Fibroblast of upper back skin (primary cell): ENCODE results near the gene MED8.

ENCODE experiments used
- DNase-seq: peaks from one replicate; pipeline ENCODE4 v3.0.0-alpha.2; 2013

Gene MED8

DNA sequence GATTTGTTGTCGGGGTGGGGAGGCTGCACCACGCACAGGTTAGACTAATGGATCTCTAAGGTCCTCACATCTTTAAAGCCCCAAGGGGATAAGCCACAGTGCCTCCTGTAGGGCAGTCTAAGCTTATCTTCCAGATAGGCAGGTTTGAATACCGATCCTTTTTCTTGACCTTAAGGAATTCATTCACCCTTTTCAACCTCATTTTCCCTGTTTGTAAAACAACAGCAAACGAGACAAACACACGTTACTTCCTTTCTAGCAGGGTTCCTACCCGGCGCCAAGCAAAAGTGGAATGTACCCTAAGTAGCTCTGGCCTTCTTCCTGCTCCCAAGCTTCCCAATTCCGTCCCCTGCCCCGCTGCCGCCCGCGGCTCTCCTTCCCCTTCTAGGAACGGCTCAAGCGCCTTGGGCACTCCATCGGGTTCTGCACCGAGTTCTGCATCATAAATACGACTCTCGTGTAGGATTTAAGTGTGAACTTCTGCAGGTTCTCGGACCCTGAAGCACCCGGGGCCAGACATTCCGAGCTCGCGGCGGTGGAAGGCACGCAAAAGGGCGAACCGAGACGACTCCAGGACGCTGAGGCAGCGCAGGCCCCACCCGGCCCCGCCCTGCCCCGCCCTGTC lies 31.4 kb downstream of the MED8 start:
- DNase-seq, result peak; percentile 37

DNA sequence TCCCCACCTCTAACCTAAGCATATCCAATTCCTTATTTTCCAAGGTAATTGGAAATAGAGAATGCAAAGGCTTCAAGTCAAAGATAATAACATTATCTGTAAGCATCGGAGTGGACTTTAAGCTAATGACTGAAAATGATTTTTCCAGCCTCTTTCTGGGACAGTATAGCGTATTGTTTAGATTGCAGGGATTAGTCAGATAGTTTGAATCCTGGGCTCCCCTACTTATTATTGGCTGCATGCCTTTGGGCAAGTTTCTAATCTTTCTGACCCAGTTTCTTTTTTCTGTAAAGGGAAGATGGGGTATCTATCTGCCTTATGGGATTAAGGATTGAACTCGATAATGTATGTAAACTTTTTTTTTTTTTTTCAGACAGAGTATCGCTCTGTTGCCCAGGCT lies 32.3 kb downstream of the MED8 start:
- DNase-seq, result no peak

DNA sequence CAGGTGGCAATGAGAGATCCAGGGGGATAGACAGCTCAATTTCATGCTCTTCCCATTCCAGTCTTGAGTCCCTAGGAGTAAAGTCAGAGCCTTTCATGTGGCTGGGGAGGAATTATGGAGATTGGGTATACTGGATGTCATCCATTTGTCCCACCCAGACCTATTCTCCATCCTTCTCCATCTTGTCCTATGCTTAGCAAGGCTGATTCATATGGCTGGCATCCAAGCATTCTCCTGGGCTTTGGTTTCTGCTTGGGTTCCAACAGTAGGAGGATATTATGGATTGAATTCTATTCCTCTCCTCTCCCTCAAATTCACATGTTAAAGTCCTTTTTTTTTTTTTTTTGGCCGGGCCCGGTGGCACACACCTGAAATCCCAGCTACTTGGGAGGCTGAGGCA lies 34.7 kb downstream of the MED8 start:
- no peak for DNase-seq

DNA sequence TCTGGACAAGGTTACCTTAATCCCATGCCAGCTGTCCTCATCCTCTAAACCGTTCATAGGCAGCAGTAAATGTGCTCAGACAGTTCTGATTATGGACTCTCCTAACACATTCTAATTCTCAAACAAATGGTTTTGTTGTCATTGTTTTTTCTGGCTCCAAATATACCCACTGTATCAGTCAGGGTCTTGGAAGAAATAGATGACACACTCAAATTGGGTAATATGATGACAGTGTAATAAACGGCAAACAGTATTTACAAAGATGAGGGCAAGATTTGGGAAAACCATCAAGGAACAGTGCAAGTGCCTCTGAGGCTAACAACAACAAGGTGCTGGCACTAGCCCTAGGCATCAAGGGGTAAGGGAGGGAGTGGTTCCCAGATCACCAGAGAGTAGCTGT lies 35.1 kb downstream of the MED8 start:
- no peak for DNase-seq

DNA sequence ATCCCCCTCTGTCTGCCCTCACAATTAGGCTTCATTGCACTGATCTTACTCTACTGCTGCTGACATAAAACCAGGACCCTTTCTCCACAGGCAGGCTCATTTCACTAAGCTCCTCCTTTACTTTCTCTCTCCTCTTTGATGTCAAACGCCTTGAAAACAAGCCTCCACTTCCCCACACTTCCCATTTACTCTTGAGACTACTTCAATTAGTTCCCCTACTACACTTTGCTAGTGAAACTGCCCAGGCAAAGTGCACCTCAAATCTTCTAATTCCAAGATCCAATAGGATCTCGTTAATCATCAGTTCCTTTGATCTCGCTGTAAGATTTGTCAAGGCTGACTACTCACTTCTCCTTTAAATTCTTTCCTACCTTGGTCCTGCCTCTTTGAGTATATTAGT lies 36.7 kb downstream of the MED8 start:
- DNase-seq, result no peak

DNA sequence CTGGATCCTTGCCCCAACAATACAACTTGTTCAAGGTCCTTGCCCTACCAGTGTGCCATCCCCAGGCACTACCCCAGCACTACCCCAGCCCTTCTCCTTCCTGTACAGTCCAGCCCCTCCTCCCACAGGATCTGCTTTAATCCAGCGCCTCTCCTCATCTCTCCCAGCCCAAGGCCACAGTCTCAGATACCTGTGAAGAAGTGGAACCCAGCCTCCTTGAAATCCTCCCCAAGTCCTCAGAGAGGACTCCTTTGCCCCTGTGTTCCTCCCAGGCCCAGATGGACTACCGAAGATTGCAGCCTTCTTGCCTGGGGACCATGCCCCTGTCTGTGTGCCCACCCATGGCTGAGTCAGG lies 37.3 kb downstream of the MED8 start:
- no peak for DNase-seq

DNA sequence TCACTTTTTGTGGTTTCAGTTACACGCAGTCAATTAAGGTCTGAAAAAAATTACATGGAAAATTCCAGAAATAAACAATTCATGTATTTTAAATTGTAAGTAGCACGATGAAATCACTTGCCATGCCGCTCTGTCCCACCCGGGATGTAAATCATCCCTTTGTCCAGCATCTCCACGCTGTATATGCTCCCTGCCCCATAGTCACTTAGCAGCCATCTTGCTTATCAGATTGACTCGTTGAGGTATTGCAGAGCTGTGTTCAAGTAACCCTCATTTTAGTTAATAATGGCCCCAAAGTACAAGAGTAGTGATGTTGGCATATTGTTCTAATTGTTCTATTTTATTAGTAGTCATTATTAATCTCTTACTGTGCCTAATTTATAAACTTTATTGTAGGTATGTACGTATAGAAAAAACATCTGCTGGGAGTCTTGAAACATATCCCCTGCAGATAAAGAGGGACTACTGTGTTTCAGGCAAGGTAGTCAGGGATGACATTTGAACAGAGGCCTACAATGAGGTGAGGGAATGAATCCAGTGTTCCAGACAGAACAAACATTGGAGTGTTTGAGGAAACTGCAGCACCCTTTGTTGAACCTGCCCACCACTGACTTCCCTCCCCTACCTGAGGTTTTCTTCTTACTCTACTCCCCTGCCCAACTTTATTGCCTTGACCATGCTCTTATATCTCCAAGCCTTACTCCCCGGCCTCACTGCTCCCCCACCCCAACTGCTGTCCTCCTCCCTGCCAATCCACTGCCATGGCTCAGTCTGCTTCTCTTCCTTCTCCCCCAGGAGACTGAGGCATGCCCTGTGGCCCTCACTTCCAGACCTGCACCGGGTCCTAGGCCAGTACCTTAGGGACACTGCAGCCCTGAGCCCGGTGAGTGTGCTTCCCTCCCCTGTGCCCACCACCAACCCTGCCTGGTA lies 37.9 kb downstream of the MED8 start:
- no peak for DNase-seq

DNA sequence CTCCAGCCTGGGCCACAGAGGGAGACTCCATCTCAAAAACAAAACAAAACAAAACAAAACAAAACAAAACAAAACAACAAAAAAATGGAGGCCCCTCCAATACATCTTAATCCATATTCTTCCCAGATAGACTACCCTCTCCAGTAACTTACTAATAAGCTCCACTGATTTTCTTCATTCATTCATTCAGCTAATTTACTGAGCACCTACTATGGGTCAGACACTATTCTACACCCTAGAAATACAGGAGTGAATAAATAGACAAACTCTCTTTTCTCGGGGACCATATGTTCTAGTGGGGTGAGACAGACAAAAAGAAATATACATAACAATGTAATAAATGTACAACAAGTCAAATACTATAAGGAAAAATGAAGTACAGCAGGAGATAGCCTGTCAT lies 38.6 kb downstream of the MED8 start:
- no peak for DNase-seq

DNA sequence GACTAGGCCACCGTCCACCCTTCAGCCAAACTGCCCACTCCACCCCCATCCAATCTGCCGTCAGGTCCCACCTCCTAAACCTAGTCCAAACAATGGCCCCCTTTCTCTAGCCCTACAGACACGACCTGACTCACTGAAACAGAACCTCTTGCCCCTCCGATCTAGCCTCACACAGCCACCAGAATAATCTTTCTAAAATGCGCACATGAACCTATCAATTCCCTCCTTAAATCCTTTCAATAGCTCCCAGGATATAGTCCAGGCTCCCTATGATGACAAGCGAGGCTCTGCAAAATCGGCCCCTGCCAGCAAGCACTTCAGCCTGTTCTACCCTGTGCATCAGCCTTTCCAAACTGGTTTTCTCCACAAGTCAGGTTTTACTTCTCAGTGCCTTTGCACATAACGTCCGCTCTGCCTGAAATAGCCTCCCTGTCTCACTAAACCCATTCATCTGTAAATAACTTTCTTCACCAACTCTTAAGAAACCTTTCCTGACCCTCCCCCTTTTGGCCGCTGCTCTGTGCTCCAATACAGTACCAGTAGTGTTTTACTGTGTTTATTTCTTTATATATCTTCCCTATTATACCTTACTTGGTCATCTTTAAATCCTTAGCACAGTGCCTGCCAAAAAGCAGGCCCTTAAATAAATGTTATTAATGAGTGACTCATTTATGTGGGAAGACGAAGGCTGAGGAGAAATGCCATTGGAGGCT lies 39.9 kb downstream of the MED8 start:
- peak; percentile 76 for DNase-seq

DNA sequence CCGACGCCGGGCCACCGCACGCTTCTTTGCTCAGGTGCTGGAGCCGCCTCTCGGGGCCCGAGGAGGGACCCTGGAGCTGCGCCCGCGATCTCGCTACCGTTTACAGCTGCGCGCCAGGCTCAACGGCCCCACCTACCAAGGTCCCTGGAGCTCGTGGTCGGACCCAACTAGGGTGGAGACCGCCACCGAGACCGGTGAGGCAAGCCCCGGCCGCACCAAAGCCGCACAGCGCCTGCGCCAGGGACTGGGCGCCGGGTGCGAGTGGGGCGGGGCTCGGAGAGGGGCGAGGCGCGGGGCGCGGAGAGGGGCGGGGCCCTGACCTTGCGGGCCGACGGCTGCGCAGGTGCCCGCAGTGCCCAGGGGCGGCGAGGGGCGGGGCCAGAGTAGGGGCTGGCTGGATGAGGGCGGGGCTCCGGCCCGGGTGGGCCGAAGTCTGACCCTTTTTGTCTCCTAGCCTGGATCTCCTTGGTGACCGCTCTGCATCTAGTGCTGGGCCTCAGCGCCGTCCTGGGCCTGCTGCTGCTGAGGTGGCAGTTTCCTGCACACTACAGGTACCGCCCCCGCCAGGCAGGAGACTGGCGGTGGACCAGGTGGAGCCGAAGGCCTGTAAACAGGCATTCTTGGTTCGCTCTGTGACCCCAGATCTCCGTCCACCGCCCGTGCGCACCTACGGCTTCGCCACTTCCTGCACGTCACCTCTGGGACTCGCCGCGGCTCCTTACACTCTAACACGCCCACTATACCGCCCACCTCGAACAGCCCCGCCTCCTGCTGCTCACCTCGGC lies 40.6 kb downstream of the MED8 start:
- DNase-seq, result peak; percentile 30

DNA sequence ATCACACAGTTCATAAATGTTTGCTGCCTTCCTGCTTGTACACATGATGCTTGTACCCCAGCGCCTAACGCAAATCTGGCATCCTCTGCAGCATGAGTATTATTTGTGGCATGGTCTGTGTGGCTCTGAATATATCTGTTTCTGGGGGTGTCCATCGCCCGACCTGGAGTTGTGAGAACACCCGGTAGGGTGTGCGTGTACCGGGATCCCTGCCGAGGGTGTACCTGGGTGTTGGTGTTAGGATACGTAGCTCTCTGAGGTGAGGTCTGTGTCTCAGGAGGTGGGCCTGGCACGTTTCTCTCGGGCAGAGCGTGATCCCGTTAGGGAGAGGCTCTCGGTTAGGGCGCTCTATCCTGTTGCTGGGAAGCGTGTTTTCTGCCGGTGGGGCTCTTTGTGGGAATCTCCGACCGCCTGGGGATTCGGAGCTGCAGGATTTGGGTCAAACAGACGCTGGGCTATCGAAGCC lies 41.2 kb downstream of the MED8 start:
- no peak for DNase-seq

DNA sequence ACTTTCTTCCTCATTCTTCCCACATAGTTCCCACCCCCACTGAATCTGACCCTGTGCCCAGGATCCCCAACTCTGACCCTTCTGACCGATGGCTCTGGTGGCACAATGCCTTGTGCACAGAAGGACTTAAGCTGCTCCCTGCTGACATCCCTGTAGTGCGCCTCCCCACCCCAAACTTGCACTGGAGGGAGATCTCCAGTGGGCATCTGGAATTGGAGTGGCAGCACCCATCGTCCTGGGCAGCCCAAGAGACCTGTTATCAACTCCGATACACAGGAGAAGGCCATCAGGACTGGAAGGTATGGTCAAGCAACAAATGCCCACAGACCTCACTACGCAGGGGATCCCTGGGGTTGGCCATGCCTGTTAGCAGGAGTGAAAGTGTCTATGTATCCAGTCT lies 43.0 kb downstream of the MED8 start:
- no peak for DNase-seq

DNA sequence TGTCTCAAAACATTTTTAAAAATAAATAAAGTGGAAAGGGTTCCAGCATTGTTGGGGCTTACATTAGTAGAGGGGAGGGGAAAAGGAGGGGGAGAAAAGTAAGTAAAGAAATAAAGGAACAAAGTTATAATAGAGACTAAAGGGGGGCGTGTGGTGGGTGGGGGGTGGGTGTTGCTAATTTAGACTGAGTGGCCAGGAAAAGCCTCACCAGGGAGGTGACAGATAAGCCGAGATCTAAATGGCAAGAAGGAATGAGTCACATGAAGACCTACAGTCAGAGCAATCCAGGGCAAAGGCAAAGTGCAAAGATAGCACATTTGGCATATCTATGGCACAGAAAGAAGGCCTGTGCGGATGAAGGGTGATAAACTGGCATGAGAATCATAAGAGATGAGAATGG lies 44.5 kb downstream of the MED8 start:
- DNase-seq, result no peak

DNA sequence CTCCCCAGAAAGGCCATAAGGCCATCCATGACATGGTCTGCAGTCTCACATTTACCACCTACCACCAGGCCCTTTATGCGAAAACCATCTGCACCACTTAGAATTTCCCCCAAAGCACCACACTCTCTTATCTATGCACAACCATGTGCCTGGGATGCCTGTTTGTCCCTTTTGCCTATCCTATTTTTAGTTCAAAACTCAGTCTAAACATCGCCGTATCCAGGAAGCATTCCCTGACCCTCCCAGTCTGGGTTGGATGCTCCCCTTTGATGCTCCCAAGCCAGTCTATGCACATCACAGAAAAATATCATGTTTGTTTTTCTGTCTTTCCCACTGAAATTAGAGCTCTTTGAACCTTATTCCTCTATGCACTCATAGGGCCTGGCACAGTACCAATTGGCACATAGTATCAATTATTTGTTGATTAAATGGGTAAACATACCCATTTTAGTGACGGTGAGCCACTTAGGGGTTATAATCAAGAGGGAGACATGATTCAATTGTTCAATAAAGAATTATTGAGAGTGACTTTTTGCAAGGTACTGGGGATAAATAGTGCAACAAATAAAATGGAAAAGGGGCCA lies 45.2 kb downstream of the MED8 start:
- DNase-seq, result no peak

DNA sequence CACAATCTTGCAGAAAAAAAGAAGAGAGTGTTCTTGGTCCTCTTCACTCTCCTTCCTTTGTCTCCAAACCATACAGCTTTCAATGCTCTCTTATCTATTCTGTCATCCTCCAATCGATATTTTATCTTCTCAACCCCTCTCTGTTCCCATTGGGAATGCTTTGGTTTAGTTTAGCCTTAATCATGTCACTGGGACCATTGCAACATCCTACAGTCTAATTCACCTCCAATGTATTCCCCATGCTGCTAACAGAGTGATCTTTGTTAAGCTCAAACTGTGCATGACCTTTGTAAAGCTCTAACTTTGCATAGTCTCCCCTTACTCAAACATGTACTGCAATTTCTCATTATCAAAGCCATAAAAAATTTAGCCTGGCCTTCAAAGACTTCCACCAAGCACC lies 49.0 kb downstream of the MED8 start:
- DNase-seq, result no peak

DNA sequence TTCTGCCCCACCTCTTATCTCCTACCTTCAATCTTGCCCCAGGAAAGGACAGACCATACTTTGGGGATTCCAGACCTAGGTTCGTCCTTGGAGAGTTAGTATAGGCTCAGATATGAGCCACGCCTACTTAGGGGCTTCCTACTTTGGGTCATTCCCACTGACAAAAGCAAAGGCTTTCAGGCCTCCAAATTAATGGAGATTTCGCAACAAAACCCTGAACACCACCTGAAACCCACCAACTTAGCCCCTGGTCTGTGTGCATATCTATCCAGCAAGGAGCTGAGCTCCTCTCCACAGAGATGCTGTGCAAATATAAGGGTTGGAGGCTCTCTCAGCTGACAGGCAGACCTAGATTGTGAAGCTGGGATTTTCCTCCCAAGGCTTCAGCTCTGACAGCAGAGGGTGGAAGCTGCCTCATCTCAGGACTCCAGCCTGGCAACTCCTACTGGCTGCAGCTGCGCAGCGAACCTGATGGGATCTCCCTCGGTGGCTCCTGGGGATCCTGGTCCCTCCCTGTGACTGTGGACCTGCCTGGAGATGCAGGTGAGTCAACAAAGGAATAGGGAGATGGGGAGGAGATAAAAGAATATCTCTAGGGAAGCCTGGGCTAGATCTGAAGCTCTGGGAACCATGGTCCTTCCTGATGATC lies 49.9 kb downstream of the MED8 start:
- no peak for DNase-seq

DNA sequence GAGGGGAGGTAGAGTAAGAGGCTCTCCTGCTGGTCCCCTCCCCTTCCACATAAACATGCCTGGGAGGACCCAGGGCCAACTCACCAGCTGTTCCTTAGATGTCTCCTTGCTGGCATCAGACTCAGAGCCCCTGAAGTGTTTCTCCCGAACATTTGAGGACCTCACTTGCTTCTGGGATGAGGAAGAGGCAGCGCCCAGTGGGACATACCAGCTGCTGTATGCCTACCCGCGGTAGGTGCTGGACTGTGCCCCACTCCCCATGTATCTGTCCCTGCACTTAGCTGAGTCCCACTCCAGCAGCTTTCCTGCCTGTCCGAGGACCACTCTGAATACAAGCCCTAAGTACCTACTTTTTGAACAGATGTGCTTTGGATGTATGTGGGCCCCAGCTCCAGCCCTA lies 51.6 kb downstream of the MED8 start:
- no peak for DNase-seq

DNA sequence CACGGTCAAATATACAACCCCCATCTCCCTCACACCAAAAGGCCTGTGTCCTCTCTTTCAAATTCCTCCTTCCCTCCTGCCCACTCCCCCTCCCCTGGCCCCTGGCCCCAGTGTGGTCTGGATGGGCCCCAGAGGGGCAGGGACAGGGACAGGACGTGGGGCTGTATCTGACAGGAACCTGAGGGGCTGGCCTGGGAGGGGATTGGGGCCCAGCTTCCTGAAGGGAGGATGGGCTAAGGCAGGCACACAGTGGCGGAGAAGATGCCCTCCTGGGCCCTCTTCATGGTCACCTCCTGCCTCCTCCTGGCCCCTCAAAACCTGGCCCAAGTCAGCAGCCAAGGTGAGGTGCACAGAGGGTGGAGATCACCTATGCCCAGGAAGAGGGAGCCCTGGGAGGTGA lies 52.0 kb downstream of the MED8 start, which contains the start of gene MPL:
MPL (plus strand) TSS at position 231 of the 400 bp plus-strand sequence; CDS start at position 262, 31 bp downstream.
- DNase-seq, result no peak

DNA sequence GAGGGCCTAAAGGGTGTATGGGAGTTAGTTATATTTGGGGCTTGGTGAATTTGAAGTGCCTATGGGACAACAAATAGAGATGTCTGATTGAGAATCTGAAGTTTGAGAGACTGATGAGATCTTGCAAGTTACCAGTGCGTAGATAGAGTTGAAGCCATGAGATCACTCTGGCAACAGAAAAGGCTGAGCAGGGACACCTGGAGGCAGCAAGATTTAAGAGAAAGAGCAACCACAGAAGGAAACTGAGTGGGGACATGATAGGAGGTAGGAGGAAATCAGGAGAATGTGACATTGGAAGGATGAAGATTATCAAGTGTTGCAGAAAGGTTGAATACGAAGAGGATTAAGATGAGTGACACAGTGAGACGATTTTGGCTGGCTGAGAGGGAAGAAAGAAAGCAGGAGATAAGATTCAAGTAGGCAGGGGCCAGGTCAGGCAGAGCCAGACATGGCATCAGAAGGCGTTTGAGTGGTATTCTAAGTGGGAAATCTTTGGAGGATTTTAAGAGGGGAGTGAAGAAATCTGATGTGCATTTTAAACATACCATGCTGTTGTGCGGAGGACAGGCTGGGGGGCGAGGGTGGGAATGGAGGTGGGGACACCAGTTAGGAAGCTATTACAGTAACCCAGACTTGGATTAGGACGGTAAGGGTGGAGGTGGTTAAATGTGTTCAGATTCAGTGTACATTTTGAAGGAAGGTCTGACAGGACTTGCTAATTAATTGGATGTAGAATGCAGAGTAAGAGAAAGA lies 55.0 kb downstream of the MED8 start:
- DNase-seq, result no peak
